ENCODE measurements around the gene BRF1.
A peak's percentile ranks its signal among the peaks of the same experiment; 100 is the strongest.

Gene BRF1

DNA sequence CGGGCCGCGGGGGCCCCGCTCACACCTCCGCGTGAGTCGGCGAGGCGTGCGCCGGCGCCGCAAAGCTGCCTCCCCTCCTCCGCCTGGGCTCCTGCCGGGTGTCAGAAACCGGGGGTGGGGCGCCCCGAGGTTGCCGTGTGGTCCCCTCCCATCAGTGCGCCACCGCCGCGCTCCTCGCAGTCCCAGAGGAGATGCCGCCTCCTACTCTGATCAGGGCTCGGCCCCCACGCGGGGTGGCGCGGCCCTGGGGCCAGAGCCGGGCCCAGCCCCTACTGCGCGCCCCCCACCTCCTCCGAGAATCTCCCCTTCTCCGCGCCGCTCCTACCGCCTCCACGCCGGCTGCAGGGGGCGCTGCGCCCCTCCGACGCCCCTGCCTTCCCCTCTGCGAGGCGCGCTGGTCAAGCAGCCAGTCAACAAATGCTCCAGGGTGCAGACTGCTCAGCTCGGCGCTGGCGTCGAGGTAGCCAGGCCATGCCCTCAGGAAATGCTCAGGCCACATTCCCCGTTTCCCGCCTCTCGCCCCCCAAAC, 131.8 kb downstream of the BRF1 start:
- no peak for DNase-seq
- Histone ChIP-seq H3K4me1 (no peaks in the 10 kb centered on the region), H3K9me3 (no peaks in the 10 kb centered on the region), H3K27me3 (peaks cover 14% of the 10 kb centered on the region), H3K4me3 (ENCODE audit: low read depth, low read length) (no peak overlapping the region), H3K36me3 (no peaks in the 10 kb centered on the region)
- TF ChIP-seq, protein P1, sequence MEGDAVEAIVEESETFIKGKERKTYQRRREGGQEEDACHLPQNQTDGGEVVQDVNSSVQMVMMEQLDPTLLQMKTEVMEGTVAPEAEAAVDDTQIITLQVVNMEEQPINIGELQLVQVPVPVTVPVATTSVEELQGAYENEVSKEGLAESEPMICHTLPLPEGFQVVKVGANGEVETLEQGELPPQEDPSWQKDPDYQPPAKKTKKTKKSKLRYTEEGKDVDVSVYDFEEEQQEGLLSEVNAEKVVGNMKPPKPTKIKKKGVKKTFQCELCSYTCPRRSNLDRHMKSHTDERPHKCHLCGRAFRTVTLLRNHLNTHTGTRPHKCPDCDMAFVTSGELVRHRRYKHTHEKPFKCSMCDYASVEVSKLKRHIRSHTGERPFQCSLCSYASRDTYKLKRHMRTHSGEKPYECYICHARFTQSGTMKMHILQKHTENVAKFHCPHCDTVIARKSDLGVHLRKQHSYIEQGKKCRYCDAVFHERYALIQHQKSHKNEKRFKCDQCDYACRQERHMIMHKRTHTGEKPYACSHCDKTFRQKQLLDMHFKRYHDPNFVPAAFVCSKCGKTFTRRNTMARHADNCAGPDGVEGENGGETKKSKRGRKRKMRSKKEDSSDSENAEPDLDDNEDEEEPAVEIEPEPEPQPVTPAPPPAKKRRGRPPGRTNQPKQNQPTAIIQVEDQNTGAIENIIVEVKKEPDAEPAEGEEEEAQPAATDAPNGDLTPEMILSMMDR (IDR thresholded peaks at IDR 0.05; ENCODE audit: low read depth, low read length), result peak; percentile 17; the same call in 1 of the 2 replicates

DNA sequence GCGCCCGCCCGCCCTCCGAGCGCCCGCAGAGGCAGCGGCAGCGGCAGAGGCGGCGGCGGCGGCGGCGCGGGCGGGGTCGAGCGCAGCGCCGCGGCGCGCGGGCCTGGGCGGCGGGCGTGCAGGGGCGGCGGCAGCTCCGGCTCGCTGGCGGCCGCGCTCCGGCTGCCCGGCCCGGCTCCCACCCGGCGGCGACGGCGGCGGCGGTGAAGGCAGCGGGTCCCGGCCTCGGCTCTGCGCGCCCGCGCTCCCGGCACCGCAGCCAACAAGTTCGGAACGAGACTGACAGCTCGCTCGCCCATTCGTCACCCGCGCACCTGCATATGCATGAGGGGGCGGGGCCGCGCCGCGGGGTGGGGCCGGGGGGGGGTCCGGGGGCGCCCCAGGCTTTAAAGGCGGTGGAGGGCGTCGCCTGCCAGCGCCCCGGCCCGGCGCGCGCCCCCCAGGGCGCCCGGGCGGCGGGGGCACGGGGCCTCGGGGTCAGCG, 132.3 kb downstream of the BRF1 start, which contains the start of gene JAG2:
Gene JAG2, minus strand, starts transcription at position 281 of the 483 bp plus-strand sequence. CDS start 356 bp downstream, outside the sequence.
- Histone ChIP-seq H3K9me3 (no peaks in the 10 kb centered on the region), H3K36me3 (no peaks in the 10 kb centered on the region), H3K27me3 (peaks cover 14% of the 10 kb centered on the region), H3K4me3 (ENCODE audit: low read depth, low read length) (peak within 1 kb of the TSS; percentile 34), H3K4me1 (no peaks in the 10 kb centered on the region)
- peak; percentile 59 for DNase-seq
- TF ChIP-seq, protein P1 (IDR thresholded peaks at IDR 0.05; ENCODE audit: low read depth, low read length), result no peak

DNA sequence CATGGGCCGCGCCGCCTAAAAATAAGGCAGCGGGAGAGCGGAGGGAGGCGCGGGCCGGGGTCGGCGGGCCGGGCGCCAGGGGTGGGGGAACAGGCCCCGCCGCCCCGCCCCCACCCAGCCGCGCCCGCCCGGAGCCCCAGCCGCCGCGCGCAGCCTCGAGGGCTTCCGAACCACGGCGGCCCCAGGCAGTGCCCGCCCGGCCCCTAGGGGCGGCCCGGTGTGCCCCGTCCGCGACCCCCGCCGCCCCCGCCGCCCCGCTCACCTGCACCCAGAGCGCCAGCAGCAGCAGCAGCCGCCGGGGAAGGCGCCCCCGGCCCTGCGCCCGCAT, 132.7 kb downstream of the BRF1 start:
- TF ChIP-seq, protein P1 (IDR thresholded peaks at IDR 0.05; ENCODE audit: low read depth, low read length), result no peak
- no peaks in the 10 kb centered on the region for H3K9me3 ChIP-seq
- DNase-seq, result no peak
- H3K4me3 ChIP-seq (ENCODE audit: low read depth, low read length), result peak overlapping the region; percentile 34
- no peaks in the 10 kb centered on the region for H3K36me3 ChIP-seq
- no peaks in the 10 kb centered on the region for H3K4me1 ChIP-seq
- peaks cover 14% of the 10 kb centered on the region for H3K27me3 ChIP-seq

DNA sequence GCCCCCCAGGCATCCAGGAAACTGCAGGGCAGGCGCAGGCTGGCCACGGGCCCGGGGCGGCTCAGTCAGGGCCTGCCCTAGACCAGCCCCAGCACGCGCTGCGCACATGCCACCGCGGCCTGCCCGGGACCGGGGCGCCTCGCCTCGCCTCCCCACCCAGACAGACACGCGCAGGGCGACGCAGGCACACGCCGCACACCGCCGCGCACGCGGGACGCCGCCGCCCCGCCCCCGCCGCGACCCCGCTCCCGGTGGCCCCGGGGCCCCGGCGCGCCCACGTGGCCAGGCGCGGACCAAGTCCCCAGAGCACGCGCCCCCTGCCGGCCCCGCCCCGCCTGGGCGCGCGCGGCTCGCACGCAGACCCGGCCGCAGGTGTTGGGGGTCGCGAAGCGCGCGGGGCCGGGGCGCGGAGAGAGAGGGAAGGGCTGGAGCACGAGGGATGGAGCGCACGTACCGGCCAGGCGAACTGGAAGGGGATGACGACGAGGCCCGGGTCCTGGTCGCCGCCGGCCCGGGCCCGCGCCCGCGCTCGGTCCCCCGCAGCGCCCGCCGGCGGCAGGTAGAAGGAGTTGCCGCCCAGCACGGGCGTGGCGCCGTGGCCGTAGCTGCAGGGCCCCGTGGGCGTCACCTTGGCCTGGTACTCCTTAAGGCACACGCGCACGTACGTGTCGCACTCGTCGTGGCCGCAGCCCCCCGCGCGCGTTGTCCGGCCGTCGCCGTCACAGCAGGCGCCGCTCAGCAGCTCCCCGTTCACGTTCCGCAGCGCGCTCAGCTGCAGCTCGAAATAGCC, 133.3 kb downstream of the BRF1 start:
- H3K27me3 ChIP-seq, result peaks cover 14% of the 10 kb centered on the region
- no peaks in the 10 kb centered on the region for H3K4me1 ChIP-seq
- DNase-seq, result no peak
- TF ChIP-seq, protein P1 (IDR thresholded peaks at IDR 0.05; ENCODE audit: low read depth, low read length), result no peak
- H3K36me3 ChIP-seq, result no peaks in the 10 kb centered on the region
- peak overlapping the region; percentile 34 for H3K4me3 ChIP-seq (ENCODE audit: low read depth, low read length)
- H3K9me3 ChIP-seq, result no peaks in the 10 kb centered on the region

DNA sequence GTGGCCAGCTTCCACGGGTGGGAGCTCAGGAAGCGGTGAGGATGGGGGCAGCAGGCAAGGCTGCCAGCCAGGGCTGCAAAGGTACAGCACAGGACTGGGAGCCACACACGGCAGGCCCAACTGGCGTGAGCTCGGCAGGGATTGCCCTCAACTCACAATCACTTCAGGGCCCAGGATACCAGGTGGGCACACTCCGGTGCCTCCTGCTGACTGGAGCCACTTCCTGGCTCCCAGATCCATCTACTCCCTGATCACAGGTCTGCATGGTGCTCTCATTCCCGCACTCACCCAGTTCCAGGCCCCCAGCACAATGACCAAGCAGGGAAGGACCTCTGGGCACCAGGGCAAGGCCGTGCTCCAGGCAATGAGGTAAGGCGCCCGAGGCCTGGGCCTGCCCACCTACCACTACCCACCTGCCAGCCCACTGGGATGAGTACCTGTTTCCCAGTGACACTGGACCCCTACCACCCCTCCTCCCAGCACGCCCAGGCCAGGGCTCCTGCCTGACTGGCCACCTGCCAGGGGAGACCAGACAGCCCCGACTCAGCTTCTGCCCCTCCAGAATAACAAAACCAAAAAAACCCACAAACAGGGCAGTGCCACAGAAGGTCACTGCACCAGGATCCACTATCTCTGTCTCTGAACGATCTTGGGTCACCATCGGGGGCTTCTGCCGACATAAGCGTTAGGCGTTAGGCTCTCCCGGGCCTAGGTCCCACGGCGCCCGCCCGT, 134.1 kb downstream of the BRF1 start:
- H3K27me3 ChIP-seq, result peaks cover 14% of the 10 kb centered on the region
- H3K36me3 ChIP-seq, result no peaks in the 10 kb centered on the region
- H3K9me3 ChIP-seq, result no peaks in the 10 kb centered on the region
- no peaks in the 10 kb centered on the region for H3K4me1 ChIP-seq
- no peak for DNase-seq
- H3K4me3 ChIP-seq (ENCODE audit: low read depth, low read length), result no peak overlapping the region; the same call in 1 of the 2 replicates
- TF ChIP-seq, protein P1 (IDR thresholded peaks at IDR 0.05; ENCODE audit: low read depth, low read length), result no peak
